ENCODE results near the gene IGSF10. TPM values are rescaled to one million over a fixed set of nuclear protein-coding genes. Genes with fewer than 3 reads are reported as not detected.

IGSF10 gene
- total and polyA plus RNA-seq, 12 donors, result 0.93 to 3.9 (median 1.7) TPM

DNA sequence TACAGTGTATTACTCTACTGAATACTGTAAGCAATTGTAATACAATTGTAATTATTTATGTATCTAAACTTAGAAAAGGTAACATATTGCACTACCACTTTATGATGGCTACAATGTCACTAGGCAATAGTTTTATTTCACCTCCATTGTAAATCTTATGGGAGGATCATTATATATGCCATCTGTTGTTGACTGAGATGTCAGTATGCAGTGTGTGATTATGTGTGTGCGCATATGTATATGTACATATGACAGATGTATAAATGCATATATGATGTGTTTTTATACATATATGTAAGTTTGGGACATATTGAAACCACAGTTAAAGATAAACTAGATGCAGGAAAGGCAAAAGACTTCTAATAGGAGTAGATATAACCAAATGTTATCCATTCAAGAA lies 8.5 kb downstream of the IGSF10 start:
- no peak for DNase-seq
- Histone ChIP-seq H3K4me1 (no peaks in the 10 kb centered on the region), H3K27ac (no peak overlapping the region), H3K36me3 (peaks cover 0 to 9% (median 0%) of the 10 kb centered on the region in 9 donors), H3K4me3 (no peak overlapping the region), H3K27me3 (no peaks in the 10 kb centered on the region), H3K9me3 (peaks cover 0 to 15% (median 0%) of the 10 kb centered on the region in 11 donors)
- WGBS, 2 donors, result 44 to 58% methylated on average over 1 of the region's 1 CpG
- ATAC-seq, result no peak
- intact Hi-C loops (cut with DNase I), result no loop called here
- TF ChIP-seq, protein P1, sequence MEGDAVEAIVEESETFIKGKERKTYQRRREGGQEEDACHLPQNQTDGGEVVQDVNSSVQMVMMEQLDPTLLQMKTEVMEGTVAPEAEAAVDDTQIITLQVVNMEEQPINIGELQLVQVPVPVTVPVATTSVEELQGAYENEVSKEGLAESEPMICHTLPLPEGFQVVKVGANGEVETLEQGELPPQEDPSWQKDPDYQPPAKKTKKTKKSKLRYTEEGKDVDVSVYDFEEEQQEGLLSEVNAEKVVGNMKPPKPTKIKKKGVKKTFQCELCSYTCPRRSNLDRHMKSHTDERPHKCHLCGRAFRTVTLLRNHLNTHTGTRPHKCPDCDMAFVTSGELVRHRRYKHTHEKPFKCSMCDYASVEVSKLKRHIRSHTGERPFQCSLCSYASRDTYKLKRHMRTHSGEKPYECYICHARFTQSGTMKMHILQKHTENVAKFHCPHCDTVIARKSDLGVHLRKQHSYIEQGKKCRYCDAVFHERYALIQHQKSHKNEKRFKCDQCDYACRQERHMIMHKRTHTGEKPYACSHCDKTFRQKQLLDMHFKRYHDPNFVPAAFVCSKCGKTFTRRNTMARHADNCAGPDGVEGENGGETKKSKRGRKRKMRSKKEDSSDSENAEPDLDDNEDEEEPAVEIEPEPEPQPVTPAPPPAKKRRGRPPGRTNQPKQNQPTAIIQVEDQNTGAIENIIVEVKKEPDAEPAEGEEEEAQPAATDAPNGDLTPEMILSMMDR (IDR thresholded peaks at IDR 0.05), result no peak

DNA sequence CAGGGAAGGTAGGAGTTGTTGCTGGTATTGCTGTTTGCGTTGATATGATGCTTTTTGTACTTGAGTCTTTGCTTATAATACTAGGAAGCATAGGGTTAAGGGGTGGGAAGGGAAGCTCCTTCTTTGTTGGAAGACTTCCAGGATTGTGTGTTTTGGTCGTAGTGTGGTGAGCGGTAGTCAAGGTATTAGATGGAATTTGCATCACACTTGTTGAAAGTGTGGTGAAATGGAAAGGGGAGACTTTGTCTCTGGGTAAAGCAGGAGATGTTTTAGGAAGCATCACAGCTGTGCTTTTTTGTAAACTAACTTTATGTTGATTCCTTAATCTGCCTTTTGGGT lies 14.9 kb downstream of the IGSF10 start:
- WGBS, 2 donors, result 59 to 63% methylated on average over 3 of the region's 3 CpGs
- TF ChIP-seq, protein P1 (IDR thresholded peaks at IDR 0.05), result no peak

DNA sequence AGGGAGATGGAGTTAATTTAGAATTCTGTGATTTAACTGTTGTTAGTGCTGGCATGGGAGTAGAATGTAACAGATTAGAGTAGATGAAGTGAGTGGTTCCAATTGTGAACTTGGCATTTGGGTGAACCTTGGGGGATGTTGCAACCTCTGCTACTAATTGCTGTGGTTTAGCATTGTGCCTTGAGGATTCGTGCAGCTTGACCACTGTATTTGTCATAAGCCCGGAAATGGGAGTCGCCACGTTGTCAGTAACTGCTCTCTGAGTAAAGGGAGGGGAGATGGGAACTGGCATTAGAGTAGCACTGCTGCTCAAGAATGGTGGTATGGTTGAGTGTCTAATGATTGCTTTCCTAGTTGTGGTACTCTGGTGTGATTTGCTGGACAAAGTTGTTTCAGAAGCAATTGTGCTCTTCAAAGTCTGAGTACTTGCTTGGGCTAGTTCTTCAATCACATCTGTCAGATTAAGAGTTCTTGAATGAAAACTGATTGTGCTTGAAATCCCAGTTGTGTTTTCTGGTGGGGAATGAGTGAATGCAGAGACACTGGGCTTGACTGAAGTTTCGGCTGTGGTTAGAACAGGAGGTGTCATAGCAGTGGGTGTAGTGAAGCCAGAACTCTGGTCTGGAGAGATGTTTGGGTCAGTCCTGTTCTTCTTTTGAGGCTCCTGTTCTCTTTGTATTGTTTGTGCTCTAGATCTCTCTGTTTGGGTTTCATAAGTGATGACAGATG lies 15.4 kb downstream of the IGSF10 start:
- Histone ChIP-seq H3K36me3 (peaks cover 0 to 4% (median 0%) of the 10 kb centered on the region in 9 donors), H3K4me3 (no peak overlapping the region), H3K27me3 (no peaks in the 10 kb centered on the region), H3K4me1 (peaks cover 0 to 12% (median 0%) of the 10 kb centered on the region in 9 donors), H3K27ac (no peak overlapping the region), H3K9me3 (peaks cover 0 to 30% (median 0%) of the 10 kb centered on the region in 11 donors)
- no peak for DNase-seq
- peak in 5 of 8 donors; percentile 27 to 83 (median 46) for ATAC-seq
- TF ChIP-seq, protein P1 (IDR thresholded peaks at IDR 0.05), result no peak
- 73 to 79% methylated on average over 5 of the region's 5 CpGs for WGBS, 2 donors
- intact Hi-C loops (cut with DNase I), result loop anchor here in 4 of 10 donors (10.0 kb wide), 3 partner anchors 209 to 469 kb away; no protein-coding TSS in a partner anchor

More for the DNA sequence above, 14.9 kb downstream of the IGSF10 start:
- no peak overlapping the region for H3K4me3 ChIP-seq
- DNase-seq, result no peak
- peaks cover 0 to 12% (median 0%) of the 10 kb centered on the region in 9 donors for H3K4me1 ChIP-seq
- peaks cover 0 to 4% (median 0%) of the 10 kb centered on the region in 9 donors for H3K36me3 ChIP-seq
- H3K27ac ChIP-seq, result no peak overlapping the region
- peaks cover 0 to 30% (median 0%) of the 10 kb centered on the region in 11 donors for H3K9me3 ChIP-seq
- no peak for ATAC-seq
- intact Hi-C loops (cut with DNase I), result loop anchor here in 4 of 10 donors (10.0 kb wide), 3 partner anchors 209 to 469 kb away; no protein-coding TSS in a partner anchor
- H3K27me3 ChIP-seq, result no peaks in the 10 kb centered on the region

DNA sequence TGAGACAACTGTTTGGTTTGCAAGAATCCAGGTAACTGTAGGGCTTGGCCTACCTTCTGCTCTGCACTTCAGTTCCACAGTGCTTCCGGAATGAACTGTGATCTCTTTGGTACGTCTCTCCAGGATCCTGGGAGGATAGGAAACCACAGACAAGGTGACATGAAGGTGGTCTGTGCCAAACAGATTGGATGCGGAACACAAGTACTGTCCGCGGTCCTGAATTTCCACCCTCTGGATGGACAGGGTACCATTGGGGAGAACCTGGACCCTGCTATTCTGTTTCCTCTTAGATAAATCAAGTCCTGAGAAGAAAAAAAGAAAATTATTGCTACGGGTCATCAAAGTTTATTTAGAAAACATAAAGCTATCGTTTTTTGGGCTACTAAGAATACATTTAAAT lies 17.3 kb downstream of the IGSF10 start:
- H3K27ac ChIP-seq, result no peak overlapping the region
- no peak overlapping the region for H3K4me3 ChIP-seq
- no peaks in the 10 kb centered on the region for H3K27me3 ChIP-seq
- TF ChIP-seq, protein P1 (IDR thresholded peaks at IDR 0.05), result no peak
- WGBS, 2 donors, result 66 to 72% methylated on average over 7 of the region's 7 CpGs
- peaks cover 0 to 28% (median 0%) of the 10 kb centered on the region in 11 donors for H3K9me3 ChIP-seq
- intact Hi-C loops (cut with DNase I), result loop anchor here in 6 of 10 donors (5.0 to 10.0 kb wide), 7 partner anchors 211 to 479 kb away; no protein-coding TSS in a partner anchor
- no peak for DNase-seq
- peaks cover 0 to 12% (median 0%) of the 10 kb centered on the region in 9 donors for H3K4me1 ChIP-seq
- no peak for ATAC-seq
- H3K36me3 ChIP-seq, result peaks cover 0 to 4% (median 0%) of the 10 kb centered on the region in 9 donors
